Testis (tissue), 3 donors: ENCODE data around the gene PSMD1. TPM values are rescaled to one million over a fixed set of nuclear protein-coding genes. Genes with fewer than 3 reads are reported as not detected.

Experiments used
- DNase-seq: peaks from one replicate; pipeline ENCODE4 v3.0.0-alpha.2; 2019
- H3K27ac ChIP-seq, 2 donors: fragments of 200-600 bp; sonication (generic); one replicate each; pipeline ENCODE4 v1.5.1; 2019
- H3K27me3 ChIP-seq: fragments of 200-600 bp; sonication (generic); one replicate; pipeline ENCODE4 v1.5.1; 2019
- H3K36me3 ChIP-seq: fragments of 200-600 bp; sonication (generic); one replicate; pipeline ENCODE4 v1.5.1; 2017; ENCODE audit warnings: low read depth; ENCODE audit errors: missing control alignments
- H3K4me1 ChIP-seq: fragments of 200-600 bp; sonication (generic); one replicate; pipeline ENCODE4 v1.5.1; 2019
- H3K4me3 ChIP-seq, 2 donors: fragments of 200-600 bp; sonication (generic); one replicate each; pipeline ENCODE4 v1.5.1; 2017 to 2019
- H3K9me3 ChIP-seq: fragments of 200-600 bp; sonication (generic); one replicate; pipeline ENCODE4 v1.5.1; 2017
- CTCF ChIP-seq, 3 experiments: fragments of 450-650 bp in 2 of 3; fragments of 200-600 bp in 1 of 3; sonication (generic) in 1 of 3; IDR thresholded peaks; one replicate each; pipeline ENCODE4 v1.5.1; 2016 to 2019; ENCODE audit warnings: antibody characterized with exemption in 3 of 3, mild to moderate bottlenecking in 2 of 3, moderate library complexity in 1 of 3
- POLR2A ChIP-seq: fragments of 450-650 bp; IDR thresholded peaks from one replicate; pipeline ENCODE4 v1.6.1; 2017; ENCODE audit warnings: antibody characterized with exemption, mild to moderate bottlenecking, moderate library complexity
- WGBS, 2 donors: methylation state at CpG; one replicate each; pipeline ENCODE4 v1.1.5; 2018; 5-methylcytosine and 5-hydroxymethylcytosine counted together
- intact Hi-C: fragments of 100-400 bp; cut with DNase I; formaldehyde crosslinking; loops from one replicate; pipeline ENCODE4 v1.15.1; 2023; ENCODE audit warnings: low total_unique reads
- polyA plus RNA-seq: library from polyadenylated mRNA; stranded (reverse); fragments of 350-450 nt; fragmentation: Illumina TruSeq; extraction: RNeasy Lipid Tissue Mini Kit (QIAGEN cat#74804); gene quantifications from one replicate; pipeline ENCODE4 v1.2.3, GENCODE V29; 2014; ENCODE audit warnings: low read depth, low replicate concordance; ENCODE audit not compliant: insufficient read depth
- total RNA-seq, 2 donors: library from RNA; depleted of rRNA; stranded (reverse); fragments of >200 nt; gene quantifications; one replicate each; pipeline ENCODE4 v1.2.3, GENCODE V29; 2016

The PSMD1 gene
- total and polyA plus RNA-seq, 3 donors from 2014 or later, result 60.8 to 69.6 (median 66.8) TPM

GRCh38 chr2:231068525-231069222, 12.0 kb downstream of the PSMD1 start:
- WGBS, 2 donors, result 88 to 94% methylated on average over 5 of the region's 5 CpGs

GRCh38 chr2:231069379-231070054, 12.8 kb downstream of the PSMD1 start:
- Histone ChIP-seq H3K4me3 (no peak overlapping the region), H3K9me3 (no peaks in the 10 kb centered on the region), H3K27ac (no peak overlapping the region), H3K36me3 (no peaks in the 10 kb centered on the region), H3K4me1 (no peaks in the 10 kb centered on the region), H3K27me3 (no peaks in the 10 kb centered on the region)
- no peak for DNase-seq
- intact Hi-C loops, result no loop called here
- WGBS, 2 donors, result 88 to 94% methylated on average over 1 of the region's 1 CpG
- TF ChIP-seq POLR2A (no peak), CTCF (IDR thresholded peaks at IDR 0.05) (no peak)

More at GRCh38 chr2:231068525-231069222, 12.0 kb downstream of the PSMD1 start:
- H3K27me3 ChIP-seq, result no peaks in the 10 kb centered on the region
- no peaks in the 10 kb centered on the region for H3K36me3 ChIP-seq
- no peak overlapping the region for H3K27ac ChIP-seq
- H3K9me3 ChIP-seq, result no peaks in the 10 kb centered on the region
- TF ChIP-seq POLR2A (no peak), CTCF (IDR thresholded peaks at IDR 0.05) (no peak)
- no peak for DNase-seq
- no peaks in the 10 kb centered on the region for H3K4me1 ChIP-seq
- intact Hi-C loops, result no loop called here
- no peak overlapping the region for H3K4me3 ChIP-seq

GRCh38 chr2:231084565-231084964, 27.9 kb downstream of the PSMD1 start:
- Histone ChIP-seq H3K4me3 (no peak overlapping the region), H3K36me3 (no peaks in the 10 kb centered on the region), H3K9me3 (no peaks in the 10 kb centered on the region), H3K27ac (no peak overlapping the region), H3K4me1 (no peaks in the 10 kb centered on the region), H3K27me3 (no peaks in the 10 kb centered on the region)
- intact Hi-C loops, result no loop called here
- TF ChIP-seq CTCF (IDR thresholded peaks at IDR 0.05) (no peak), POLR2A (no peak)
- DNase-seq, result no peak
- WGBS, 2 donors, result 92 to 96% methylated on average over 1 of the region's 1 CpG

GRCh38 chr2:231088754-231089153, 32.1 kb downstream of the PSMD1 start:
- no peak for DNase-seq
- no peaks in the 10 kb centered on the region for H3K9me3 ChIP-seq
- 62 to 68% methylated on average over 4 of the region's 4 CpGs for WGBS, 2 donors
- H3K27me3 ChIP-seq, result no peaks in the 10 kb centered on the region
- H3K4me1 ChIP-seq, result no peaks in the 10 kb centered on the region
- H3K4me3 ChIP-seq, result no peak overlapping the region
- intact Hi-C loops, result no loop called here
- no peak overlapping the region for H3K27ac ChIP-seq
- H3K36me3 ChIP-seq, result no peaks in the 10 kb centered on the region
- TF ChIP-seq CTCF (IDR thresholded peaks at IDR 0.05), result no peak
- no peak for TF ChIP-seq POLR2A
